HG03139 (cell line): Measurements from ENCODE around the gene PRR32.
"Not testable (repeated sequence)": the region's sequence is repeated elsewhere in the genome, so short reads cannot be mapped to it uniquely, and the experiment has no call there.

Experiments used
- ATAC-seq: cut with Tn5 transposase; IDR thresholded peaks from one replicate; pipeline ENCODE4 v1.9.1; 2021; ENCODE audit not compliant: unreplicated experiment

Gene PRR32, protein sequence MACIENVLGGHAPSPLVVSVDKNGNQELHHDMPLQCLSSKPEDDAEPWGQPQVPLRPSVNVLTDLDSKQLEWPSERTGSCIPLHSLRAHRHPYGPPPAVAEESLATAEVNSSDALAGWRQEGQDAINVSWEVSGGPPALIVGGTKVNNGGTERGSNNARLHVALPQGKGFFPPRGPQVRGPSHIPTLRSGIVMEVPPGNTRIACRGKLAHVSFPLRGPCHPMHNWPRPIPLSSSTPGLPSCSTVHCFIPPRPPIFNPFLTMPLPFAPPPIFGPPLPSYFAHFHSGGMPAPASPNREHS

DNA sequence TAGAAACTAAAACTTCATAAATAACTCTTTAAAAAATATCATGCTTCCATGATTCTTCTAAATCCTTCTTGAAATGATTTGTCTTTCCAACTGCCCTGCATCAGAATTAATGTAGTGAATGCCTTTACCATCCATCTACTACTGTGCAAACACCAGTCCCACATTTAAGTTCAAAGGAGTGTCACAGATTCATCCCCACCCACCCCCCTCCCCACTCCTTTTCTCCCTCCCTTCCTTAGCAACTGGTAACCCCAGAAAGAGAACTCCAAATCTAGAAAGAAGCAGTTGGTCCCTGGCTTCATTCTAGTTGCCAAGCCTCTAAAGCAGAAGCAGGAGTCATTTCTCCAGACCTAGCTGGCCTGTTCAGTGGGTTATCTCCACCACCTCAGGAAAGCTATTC lies at the start of gene PRR32:
PRR32 (plus strand) TSS at position 301 of the 400 bp plus-strand sequence. CDS start 115 bp downstream, outside the sequence.
- no peak for ATAC-seq

DNA sequence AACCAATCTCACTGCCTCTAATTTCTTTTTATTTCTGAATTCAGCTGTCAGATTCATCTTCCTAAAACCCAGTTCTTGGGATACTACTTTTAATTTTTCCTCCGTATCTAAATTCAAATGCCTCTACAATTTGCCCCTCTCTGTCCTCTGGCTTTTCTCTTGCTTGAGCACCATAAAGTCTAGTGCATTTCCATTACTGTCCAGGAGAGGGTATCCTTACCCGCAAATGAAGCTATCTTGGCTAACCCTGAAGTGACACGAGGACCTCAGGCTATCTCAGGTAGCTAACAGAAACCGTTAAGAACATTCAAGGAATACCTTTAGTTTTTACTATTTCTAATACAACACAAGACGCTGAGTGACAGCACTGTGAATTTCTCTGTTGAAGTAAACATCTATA lies 49.4 kb upstream of the PRR32 start:
- no peak for ATAC-seq

DNA sequence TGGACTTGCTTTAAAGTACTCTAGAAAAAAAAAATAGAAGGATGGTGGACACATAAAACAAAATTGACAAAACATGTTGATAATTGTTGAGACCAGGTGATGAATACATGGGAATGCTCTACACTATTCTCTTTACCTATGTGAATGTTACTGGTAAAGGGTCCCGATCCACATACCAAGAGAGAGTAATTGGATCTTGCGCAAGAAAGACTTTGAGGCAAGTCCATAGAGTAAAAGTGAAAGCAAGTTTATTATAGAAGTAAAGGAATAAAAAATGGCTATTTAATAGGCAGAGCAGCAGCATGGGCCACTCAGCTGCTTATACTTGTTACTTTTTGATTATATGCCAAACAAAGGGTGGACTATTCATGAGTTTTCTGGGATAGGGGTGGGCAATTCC lies 34.0 kb upstream of the PRR32 start:
- ATAC-seq: no peak

DNA sequence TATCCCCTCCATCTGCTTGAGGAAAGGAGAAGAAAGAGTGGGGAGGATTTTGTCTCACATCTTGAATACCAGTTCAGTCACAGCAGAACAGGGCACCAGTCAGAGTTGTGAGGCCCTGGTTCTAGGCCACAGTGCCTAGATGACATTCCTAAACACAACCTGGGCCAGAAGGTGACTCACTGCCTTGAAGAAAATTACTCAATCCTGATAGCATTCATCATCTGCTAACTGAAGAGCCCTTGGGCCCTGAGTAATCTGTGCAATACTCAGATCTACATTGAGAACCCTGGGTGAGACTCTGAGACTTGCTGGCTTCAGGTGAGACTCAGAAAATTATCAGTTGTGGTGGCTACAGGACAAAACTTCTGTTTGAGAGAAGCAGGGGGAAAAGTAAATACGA lies 20.5 kb upstream of the PRR32 start:
- no peak for ATAC-seq

DNA sequence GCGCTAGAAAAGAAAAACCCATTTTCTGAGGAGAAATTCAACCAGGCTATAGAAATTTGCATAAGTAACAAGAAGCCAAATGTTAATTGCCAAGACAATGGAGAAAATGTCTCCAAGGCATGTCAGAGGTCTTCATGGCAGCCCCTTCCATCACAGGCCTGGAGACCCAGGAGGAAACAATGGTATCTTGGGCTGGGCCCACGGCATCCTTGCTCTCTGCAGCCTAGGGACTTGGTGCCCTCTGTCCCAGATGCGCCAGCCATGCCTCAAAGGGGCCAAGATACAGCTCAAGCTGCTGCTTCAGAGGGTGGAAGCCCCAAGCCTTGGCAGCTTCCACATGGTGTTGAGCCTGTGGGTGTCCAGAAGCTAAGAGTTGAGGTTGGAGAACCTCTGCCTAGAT lies 12.7 kb upstream of the PRR32 start:
- ATAC-seq: not testable (repeated sequence)

DNA sequence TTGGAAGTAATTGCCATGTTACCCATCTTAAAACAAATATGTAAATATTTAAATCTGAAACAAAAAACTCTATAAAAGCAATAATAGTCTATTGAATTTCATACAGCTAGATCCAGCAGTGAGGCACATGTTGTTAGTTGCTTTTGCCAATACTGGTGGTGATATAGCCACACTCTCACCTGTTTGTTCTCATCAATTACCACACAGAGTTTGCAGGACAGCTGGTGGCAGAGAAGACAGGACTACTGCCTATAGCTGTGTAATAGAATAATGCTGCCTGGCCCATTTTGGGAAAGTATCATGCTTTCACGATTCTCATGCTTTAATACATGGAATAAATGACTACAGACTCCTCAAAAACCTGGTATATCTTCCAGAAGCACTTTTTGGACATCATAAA lies 3.7 kb upstream of the PRR32 start:
- ATAC-seq: no peak

DNA sequence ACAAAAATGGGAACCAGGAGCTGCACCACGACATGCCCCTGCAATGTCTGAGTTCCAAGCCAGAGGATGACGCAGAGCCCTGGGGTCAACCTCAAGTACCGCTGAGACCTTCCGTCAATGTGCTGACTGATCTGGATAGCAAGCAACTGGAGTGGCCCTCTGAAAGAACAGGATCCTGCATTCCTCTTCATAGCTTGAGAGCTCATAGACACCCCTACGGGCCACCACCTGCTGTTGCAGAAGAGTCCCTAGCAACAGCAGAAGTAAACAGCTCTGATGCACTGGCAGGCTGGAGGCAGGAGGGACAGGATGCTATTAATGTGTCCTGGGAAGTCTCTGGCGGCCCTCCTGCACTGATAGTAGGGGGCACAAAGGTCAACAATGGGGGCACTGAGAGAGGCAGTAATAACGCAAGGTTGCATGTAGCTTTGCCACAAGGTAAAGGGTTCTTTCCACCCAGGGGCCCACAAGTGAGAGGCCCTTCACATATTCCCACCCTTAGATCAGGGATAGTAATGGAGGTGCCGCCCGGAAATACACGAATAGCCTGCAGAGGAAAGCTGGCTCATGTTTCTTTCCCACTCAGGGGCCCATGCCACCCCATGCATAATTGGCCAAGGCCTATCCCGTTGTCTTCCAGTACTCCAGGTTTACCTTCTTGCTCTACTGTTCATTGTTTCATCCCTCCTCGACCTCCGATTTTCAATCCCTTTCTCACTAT lies 1.3 kb downstream of the PRR32 start:
- ATAC-seq: no peak

DNA sequence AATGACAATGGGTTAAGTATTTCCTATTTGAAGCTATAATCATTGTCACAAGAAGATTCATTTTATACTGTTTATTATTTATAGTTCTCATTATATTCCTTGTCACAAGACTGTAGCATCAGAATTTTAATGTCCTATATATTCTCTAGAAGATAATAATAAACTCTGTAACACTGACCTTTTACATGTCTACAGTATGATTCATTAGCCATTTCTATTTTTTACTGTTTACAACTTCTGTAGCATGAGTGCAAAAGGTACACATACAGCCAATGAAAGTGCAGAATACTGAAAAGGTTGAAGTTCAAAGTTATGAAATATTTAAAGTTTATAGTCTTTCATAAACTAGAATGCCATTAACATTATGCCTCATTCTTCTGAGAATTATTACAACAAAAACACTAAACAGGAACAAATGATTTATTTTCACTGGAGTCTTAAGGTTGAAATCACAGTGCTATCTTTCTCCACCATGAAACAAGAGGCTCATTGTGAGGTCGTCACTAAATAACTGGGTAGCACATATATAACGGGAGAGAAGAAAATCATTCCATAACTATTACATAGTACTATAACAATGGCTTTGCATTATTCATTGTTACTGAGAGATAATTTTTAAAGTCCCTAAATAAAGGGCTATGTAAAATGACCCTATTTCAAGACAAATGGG lies 4.9 kb downstream of the PRR32 start:
- ATAC-seq: no peak

DNA sequence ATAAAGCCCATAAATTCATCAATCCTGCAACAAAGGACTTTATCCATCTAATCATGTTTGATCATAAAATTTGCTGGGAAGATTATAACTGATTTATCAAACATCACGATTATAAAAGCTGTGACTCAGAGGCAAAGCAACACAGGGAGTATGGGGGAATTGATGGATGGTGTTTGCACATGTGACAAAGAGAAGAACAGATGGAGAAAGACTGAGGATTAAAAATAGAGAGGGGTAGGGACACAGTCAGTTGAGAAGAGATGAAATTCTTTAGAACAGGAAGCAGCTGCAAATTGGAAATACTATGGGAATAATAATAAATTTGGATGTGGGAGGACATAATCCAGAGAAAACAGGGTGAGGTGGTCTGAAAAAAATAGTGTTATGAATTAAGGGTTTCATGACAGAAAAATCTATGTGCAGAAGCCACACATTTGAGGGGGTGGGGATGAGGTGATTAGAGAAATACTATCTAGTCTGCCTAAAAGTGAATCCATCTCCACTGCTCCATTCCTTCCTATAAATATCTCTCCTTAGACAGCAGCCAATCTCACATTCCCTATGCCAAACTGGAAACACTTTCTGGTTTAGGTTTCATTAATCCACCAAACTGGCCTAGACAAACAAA lies 6.2 kb downstream of the PRR32 start:
- no peak for ATAC-seq

DNA sequence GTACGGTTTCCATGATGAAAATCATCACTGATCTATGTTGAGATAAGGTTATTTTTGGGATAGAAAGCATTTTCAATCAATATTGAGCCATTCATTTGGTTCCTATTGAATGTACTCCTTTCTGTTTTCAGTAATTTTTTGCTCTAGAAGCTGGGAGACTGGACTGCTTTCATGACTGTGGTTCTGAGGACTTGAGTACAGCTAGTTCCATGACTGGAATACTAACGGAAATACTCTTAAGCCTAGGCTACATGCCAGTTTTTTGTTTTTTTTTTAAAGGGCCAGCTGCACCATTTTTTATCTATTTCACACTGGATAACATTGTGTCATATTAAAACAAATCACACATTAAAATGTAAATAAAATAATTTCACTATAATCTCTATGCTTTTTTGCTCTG lies 16.7 kb downstream of the PRR32 start:
- no peak for ATAC-seq

DNA sequence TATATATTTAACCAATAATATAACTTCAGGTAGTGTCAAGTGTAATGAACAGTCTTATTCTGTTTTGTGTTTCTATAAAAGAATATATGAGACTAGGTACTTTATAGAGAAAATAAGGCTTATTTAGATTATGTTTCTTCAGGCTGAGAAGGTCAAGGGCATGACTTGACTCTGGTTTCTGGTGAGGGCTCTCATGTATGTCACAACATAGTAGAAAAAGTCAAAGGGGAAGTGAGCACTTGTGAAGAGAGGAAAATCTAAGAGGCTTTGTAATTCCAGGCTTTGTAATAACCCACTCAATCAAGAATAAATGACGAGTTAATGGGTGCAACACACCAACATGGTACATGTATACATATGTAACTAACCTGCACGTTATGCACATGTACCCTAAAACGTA lies 27.6 kb downstream of the PRR32 start:
- ATAC-seq: no peak

DNA sequence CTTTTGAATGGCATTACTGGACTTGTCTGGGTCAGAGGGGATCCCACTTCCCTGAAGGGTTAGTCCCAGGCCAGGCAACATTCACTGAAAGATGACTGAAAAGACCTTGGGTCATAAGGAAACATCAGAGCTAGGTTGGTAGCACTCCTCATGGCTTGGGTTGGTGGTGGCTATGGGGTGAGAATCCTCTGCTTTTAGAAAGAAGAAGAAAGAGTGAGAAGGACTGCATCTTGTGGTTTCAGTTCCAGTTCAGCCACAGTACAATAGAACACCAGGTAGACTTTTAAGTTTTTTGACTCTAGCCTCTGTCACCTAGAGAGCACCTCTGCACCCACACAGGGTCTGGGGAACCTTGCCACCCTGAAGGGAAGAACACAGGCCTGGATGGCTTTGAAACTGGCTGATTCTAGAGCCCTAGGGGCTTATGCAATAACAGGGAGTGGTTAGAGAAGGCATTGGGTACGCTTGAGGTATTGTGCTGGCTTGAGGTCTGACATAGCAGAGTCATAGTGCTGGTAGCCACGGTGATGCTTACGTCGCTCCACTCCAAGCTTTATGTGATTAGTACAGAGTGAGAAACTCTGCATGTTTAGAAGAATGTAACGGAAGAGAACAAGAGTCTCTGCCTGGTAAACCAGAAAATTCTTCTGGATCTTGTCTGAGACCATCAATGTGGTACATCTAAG lies 36.5 kb downstream of the PRR32 start:
- no peak for ATAC-seq
